ENCODE results near the gene KCNAB3.

The KCNAB3 gene

GRCh38 chr17:7873051-7873450 is 56.6 kb downstream of the KCNAB3 start:
- peak; percentile 19 for DNase-seq
